GM18907 (cell line): ENCODE data around the gene PLA1A.
A peak's percentile ranks its signal among the peaks of the same experiment; 100 is the strongest.
"Not testable (repeated sequence)": the region's sequence is repeated elsewhere in the genome, so short reads cannot be mapped to it uniquely, and the experiment has no call there.

ENCODE experiments used
- ATAC-seq: cut with Tn5 transposase; IDR thresholded peaks from one replicate; pipeline ENCODE4 v1.9.1; 2021; ENCODE audit warnings: mild to moderate bottlenecking, moderate library complexity; ENCODE audit not compliant: unreplicated experiment

The PLA1A gene

DNA sequence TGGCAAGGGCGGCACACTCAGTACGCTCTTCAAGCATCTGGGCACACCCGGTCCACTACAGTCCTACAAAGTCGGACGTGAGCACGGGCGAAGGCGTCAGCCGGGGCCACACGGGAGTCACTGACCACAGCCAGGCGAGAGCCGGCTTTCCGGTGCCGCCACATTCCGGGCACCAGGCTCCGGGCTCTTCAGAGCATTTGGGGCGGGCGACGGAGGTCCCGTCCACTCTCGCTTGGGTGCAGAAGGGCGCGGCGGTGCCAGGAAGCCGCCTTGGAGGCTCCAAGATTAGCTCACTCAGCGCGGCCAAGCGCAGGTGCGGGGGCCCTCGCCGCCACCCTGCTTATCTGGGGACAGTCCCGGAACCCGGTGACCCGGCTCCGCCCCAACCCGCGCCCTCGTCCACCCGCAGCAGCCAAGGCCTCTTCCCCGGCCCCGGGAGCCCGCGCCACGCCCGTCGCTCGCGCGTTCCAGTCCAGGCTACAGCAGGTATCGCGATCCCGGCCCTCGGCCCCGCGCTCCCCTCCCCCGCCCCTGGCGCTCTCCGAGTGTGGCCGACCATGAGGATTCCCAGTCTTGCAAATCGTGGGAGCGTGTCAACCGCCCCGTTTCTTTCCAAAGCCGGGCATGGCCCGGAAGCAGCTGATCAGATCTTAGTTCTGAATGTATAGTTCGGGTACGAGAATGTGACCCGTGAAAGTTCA, 18.2 kb upstream of the PLA1A start, which contains the start of gene ADPRH:
TSS of gene ADPRH (plus strand) at position 127 of the 701 bp plus-strand sequence. CDS start 2,678 bp downstream, outside the sequence.
- ATAC-seq: peak; percentile 72

GRCh38 chr3:119580067-119580760, 17.5 kb upstream of the PLA1A start:
- peak; percentile 78 for ATAC-seq

GRCh38 chr3:119582178-119582577, 15.5 kb upstream of the PLA1A start:
- ATAC-seq: no peak

- no peak for ATAC-seq
These were observed 12.5 kb upstream of the PLA1A start for GRCh38 chr3:119585208-119585607.

- no peak for ATAC-seq
These were observed 11.7 kb upstream of the PLA1A start for GRCh38 chr3:119585856-119586570.

GRCh38 chr3:119586733-119587172, 10.9 kb upstream of the PLA1A start:
- ATAC-seq: no peak

GRCh38 chr3:119588112-119588511, 9.6 kb upstream of the PLA1A start:
- no peak for ATAC-seq

DNA sequence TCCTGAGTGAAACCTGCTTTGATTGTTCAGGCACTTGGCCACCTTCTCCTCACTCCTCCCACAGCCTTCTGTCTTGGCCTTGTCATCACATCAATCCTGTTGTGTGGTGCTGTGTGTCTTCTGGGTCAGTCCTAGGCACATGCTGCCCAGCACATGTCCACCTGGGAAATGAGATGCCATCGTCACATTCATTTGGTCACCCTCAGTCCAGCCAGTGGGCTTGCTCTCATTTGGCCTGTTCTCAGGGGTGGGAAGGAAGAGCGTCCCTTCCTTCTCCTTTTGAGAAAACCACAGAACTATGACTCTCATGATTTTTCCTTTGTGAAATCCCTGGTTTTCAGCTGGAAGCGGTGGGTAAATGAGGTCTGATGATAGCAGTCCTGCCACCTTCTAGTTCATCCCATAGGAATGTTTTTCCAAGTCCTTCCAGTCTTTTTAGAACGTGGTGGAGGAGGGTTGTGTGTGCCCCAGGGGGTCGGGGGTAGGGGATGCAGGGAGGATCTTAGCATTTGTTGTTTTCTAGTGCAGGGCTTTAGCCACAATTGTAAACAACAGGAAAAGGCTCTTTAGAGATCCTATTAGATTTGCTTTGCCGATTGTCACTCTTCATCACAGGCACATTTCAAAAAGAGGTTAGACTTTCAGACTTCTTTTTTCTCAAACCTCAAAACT, 8.4 kb upstream of the PLA1A start:
- no peak for ATAC-seq

DNA sequence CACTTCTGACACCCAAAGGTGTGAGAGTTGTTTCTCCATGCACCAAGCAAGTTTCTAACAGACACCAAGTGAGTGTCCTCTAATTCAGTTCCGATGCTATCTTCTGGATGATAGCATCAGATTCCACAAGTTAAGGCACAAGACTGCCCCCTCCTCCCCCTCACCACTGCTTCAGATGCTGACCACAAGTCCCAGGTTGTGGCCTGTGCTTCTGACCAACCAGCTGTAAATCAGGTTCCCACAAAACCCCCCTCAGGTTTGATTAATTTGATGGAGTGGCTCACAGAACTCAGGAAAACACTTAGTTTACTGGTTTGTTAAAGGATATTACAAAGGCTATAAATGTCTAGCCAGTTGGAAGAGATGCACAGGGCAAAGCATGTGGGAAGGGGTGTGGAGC, 7.0 kb upstream of the PLA1A start:
- ATAC-seq: no peak

GRCh38 chr3:119592861-119593260, 4.8 kb upstream of the PLA1A start:
- no peak for ATAC-seq

DNA sequence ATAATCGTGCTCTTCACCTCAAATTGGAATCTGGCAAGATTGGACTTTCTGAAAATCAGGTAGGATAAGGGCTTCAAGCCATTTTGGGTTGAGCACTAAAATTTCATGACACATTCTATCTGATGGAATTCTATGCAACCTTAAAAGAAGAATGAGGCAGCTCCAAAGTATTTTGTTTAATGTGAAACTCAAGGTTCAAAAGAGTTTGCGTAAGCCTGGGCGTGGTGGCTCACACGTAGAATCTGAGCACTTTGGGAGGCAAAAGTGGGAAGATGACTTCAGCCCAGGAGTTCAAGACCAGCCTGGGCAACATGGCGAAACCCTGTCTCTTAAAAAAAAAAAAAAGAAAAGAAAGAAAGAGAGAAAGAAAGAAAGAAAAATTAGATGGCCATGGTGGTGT, 3.6 kb upstream of the PLA1A start:
- no peak for ATAC-seq

DNA sequence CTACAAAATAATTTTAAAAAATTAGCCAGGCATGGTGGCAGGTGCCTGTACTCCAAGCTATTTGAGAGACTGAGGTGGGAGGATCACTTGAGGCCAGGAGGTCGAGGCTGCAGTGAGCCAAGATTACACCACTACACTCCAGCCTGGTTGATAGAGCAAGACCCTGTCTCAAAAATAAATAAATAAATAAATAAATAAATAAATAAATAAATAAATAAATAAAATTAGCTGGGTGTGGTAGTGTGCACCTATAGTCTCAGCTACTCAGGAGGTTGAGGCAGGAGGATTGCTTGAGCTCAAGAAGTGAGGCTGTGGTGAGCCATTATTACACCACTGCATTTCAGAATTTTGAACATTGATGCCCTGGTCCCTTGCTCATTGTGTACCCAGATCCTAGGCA, 2.8 kb upstream of the PLA1A start:
- ATAC-seq: not testable (repeated sequence)

DNA sequence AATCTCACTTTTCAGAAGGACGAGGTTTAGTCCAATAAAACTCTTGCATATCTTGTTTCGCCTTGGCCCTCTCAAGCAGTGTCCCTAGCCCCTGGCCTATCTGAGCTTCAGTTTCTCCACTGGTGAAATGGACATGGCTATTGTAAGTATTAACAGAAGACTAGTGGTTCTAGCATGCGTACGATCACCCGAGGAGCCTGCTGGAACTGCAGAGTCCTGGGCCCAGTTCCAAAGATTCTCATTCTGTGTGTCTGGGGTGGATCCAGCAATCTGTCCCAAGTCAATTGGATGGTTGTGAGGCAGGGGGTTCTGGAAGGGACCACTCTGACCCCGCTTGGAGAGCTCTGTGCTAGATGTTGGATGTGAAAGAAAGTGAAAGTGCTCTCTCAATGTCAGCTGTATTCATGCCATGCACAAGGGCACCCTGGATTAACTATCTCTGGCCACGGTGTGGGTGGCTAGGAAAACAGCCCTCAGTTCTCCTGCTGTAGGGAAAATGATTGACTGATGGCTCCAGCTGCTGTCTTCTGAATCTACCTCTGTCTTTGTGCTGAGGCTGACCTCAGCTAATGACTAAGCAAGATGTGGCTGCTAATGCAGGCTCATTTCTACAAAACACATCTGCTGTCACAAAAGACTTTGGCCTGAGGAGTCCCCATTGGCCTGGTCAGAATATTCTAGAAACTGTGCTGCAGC, 1.9 kb upstream of the PLA1A start:
- ATAC-seq: no peak

DNA sequence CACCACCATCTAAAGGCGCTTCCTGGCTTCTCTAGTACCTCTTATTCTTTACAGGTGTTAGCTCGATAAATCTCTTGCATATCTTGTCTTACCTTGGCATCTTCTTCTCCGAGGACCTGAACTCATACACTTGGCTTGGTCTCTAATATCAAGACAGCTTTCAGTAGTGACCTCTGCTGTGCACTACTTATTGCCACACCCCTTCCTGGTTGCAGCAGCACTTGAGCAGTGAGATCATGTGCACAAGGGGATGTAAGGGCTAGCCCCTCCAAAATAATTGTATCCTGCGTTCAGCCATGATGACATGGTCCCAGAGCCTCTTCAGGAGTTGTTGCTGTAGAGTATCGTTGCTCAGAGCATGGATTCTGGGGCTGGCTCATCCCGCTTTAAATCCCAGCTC, 1.3 kb upstream of the PLA1A start:
- ATAC-seq: no peak

GRCh38 chr3:119598410-119599098, 869 bp downstream of the PLA1A start:
- peak; percentile 66 for ATAC-seq

DNA sequence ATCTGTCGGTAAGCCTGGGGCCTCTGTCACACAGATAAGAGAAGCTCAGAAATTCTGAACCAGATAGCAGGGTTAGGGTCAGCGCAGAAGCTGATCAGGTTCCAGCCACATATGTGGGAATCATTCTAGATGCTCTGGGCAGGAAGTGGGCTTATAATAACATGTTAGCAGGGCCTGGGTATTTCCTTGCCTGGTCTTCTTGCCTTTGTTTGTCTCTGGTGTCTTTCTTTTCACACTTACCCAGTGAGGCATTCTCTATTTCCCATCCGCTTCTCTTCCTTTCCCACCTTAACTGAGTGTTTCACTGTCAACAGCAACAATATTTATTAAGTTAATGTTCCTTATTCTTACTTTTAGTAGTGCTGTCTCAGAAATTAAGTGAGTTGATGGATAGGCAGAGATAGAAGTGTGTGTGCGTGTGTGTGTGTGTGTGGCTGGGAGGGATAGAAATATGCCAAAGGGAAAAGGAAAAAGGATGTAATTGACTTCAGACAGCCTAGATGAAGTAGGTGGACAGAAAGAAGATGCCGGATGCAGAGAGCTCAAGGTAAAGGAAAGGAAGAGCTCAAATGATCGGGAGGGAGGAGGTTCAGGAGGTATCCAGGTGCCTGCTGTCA, 2.0 kb downstream of the PLA1A start:
- no peak for ATAC-seq

- peak; percentile 62 for ATAC-seq
These were observed 3.0 kb downstream of the PLA1A start for GRCh38 chr3:119600732-119601131.

DNA sequence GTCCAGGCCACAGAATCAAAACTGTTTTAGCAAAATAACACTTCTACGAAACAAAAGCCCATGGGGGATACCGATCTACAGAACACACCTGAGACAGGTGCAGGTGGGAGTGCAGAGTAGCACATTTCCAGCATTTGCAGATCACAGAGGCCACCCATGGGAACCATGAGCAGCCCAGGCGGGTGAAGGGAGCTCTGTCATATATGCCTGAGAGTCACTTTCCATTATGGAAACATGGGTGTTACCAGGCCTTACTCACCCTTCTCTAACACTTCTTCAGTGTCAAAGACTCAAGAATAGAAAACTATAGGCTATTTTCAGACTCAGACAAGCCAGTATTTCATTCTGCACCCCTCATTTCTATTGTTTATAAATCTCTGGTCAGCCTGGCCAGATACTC, 3.5 kb downstream of the PLA1A start:
- ATAC-seq: peak; percentile 12

DNA sequence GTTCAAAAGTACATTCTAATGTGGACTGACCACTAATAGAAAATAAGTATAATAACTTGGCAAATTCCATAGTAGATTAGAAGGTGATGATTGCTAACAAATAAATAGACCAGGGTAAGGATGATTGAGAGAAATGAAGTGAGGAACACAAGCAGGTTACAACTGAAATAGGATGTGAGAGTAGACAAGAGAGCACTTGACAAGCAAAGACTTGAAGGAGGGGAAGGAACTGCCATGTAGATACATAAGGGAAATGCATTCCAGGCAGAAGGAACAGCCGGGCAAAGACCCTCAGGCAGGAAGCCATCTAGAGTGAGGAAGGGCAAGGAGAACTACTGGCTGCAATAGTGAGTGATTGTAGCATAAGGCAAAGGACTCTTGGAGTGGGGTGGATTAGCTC, 5.0 kb downstream of the PLA1A start:
- ATAC-seq: no peak

DNA sequence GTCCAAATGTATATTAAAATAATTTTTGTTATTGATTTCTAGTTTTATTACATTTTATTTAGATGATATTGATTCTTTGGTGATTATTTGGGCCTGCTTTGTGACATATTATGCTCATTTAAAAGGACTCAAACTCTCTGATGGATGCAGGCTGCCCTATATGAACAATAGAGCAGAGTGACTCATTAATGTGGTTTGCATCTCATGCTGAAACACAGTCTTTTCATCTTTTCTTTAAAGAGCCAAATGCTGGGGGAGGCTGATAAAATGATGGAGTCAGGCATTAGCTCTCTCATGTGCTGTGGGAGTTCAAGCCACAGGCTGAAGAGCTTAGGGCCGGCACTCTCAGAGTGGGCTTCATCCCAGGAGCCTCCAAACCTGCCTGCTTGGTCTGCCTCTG, 7.2 kb downstream of the PLA1A start:
- ATAC-seq: no peak
